ENCODE results near the gene MYD88. TPM values are rescaled to one million over a fixed set of nuclear protein-coding genes. Genes with fewer than 3 reads are reported as not detected.

The MYD88 gene
- total RNA-seq, 2 experiments from 2014 or later = 16.3 to 29.4 TPM

DNA sequence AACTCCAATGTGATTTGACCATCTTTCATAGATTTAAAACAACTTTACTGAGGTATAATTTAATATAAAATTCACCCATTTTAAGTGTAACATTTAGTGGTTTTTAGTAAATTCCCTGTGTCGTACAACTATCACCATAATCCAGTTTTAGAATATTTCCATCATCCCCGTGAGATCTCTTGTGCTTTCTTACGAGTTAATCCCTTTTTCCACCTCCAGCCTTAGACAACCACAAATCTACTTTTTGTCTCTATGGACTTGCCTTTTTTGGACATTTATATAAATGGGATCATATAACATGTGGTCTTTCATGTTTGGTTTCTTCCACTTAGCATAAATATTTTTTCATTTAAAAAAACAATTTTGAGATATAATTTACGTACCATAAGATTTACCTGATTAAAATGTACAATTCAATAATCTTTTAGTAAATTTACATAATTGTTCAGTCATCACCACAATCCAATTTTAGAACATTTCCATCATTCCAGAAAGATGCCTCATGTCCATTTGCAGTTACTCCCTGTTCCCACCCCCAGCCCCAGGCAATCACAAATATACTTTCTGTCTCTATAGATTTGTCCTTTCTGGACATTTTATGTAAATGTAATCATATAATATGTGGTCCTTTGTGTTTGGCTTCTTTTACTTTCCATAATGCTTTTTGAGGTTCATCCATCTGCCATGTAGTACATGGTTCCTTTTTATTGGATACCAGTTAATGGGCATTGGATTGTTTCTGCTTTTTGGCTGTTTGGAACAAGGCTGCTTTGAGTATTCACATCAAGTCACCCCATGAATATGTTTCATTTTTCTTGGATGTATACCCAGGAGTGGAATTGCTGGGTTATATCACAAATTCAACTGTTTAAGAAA lies 29.9 kb downstream of the MYD88 start:
- TF ChIP-seq EZH2phosphoT487 (IDR thresholded peaks at IDR 0.05; ENCODE audit: borderline replicate concordance, low read depth, low read length) = no peak
- TF ChIP-seq, protein P1, sequence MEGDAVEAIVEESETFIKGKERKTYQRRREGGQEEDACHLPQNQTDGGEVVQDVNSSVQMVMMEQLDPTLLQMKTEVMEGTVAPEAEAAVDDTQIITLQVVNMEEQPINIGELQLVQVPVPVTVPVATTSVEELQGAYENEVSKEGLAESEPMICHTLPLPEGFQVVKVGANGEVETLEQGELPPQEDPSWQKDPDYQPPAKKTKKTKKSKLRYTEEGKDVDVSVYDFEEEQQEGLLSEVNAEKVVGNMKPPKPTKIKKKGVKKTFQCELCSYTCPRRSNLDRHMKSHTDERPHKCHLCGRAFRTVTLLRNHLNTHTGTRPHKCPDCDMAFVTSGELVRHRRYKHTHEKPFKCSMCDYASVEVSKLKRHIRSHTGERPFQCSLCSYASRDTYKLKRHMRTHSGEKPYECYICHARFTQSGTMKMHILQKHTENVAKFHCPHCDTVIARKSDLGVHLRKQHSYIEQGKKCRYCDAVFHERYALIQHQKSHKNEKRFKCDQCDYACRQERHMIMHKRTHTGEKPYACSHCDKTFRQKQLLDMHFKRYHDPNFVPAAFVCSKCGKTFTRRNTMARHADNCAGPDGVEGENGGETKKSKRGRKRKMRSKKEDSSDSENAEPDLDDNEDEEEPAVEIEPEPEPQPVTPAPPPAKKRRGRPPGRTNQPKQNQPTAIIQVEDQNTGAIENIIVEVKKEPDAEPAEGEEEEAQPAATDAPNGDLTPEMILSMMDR (conservative IDR thresholded peaks at IDR 0.05; ENCODE audit: low read length) = no peak
- no peaks in the 10 kb centered on the region for H3K9me2 ChIP-seq (ENCODE audit: insufficient read depth, low read length)
- POLR2A ChIA-PET = interaction anchor here (0.7 kb wide), 1 partner anchor 11 kb away, joined by 3 read pairs; no protein-coding TSS in a partner anchor
- peak overlapping the region; percentile 74 for H3K4me2 ChIP-seq (ENCODE audit: low read length)
- no peak overlapping the region for H2AFZ ChIP-seq (ENCODE audit: low read length)
- intact Hi-C loops (cut with micrococcal nuclease; ENCODE audit: unreplicated experiment) = no loop called here
- BruUV-seq (replicated peaks) = TSS peak; percentile 57
- H3K4me3 ChIP-seq (ENCODE audit: low read depth, low read length, poor library complexity, severe bottlenecking) = no peak overlapping the region
- no peak overlapping the region for H3K27ac ChIP-seq (ENCODE audit: low read depth, low read length, poor library complexity, severe bottlenecking)
- H3K4me1 ChIP-seq (ENCODE audit: insufficient read depth, low read length, poor library complexity, severe bottlenecking) = peaks cover 35% of the 10 kb centered on the region
- H4K20me1 ChIP-seq (ENCODE audit: insufficient read depth, low read length) = peaks cover 48% of the 10 kb centered on the region
- peaks cover 79% of the 10 kb centered on the region for H3K79me2 ChIP-seq (ENCODE audit: insufficient read depth, low read depth, low read length)
- H3K9me3 ChIP-seq (ENCODE audit: low read length) = no peaks in the 10 kb centered on the region
- no peak for DNase-seq (ENCODE audit: low spot score)
- peaks cover 4% of the 10 kb centered on the region for H3K36me3 ChIP-seq (ENCODE audit: insufficient read depth, low read length)
- CTCF ChIA-PET (ENCODE audit: unreplicated experiment) = no interaction called here

DNA sequence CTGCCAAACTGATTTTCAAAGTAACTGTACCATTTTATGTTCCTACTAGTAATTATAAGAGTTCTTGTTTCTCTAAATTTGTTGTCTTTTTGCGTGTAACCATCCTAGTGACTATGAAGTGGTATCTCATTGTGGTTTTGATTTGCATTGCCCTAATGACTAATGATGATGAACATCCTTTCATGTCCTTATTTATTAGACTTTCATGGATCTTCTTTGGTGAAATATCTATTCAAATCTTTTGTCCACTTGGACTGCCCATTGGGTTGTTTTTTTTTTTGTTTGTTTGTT lies 30.5 kb downstream of the MYD88 start:
- Histone ChIP-seq H3K36me3 (ENCODE audit: insufficient read depth, low read length) (peaks cover 4% of the 10 kb centered on the region), H3K9me3 (ENCODE audit: low read length) (no peaks in the 10 kb centered on the region), H2AFZ (ENCODE audit: low read length) (no peak overlapping the region), H3K4me3 (ENCODE audit: low read depth, low read length, poor library complexity, severe bottlenecking) (no peak overlapping the region), H3K9me2 (ENCODE audit: insufficient read depth, low read length) (no peaks in the 10 kb centered on the region), H3K27ac (ENCODE audit: low read depth, low read length, poor library complexity, severe bottlenecking) (no peak overlapping the region), H3K4me1 (ENCODE audit: insufficient read depth, low read length, poor library complexity, severe bottlenecking) (peaks cover 39% of the 10 kb centered on the region), H4K20me1 (ENCODE audit: insufficient read depth, low read length) (peaks cover 54% of the 10 kb centered on the region), H3K4me2 (ENCODE audit: low read length) (peak overlapping the region; percentile 74; the same call in 1 of the 2 replicates), H3K79me2 (ENCODE audit: insufficient read depth, low read depth, low read length) (peaks cover 85% of the 10 kb centered on the region)
- no peak for DNase-seq (ENCODE audit: low spot score)
- CTCF ChIA-PET (ENCODE audit: unreplicated experiment) = no interaction called here
- POLR2A ChIA-PET = interaction anchor here (0.7 kb wide), 1 partner anchor 10 kb away, joined by 3 read pairs; no protein-coding TSS in a partner anchor
- BruUV-seq (replicated peaks) = no TSS peak
- no peak for TF ChIP-seq EZH2phosphoT487 (IDR thresholded peaks at IDR 0.05; ENCODE audit: borderline replicate concordance, low read depth, low read length)
- TF ChIP-seq, protein P1 (conservative IDR thresholded peaks at IDR 0.05; ENCODE audit: low read length) = no peak
- intact Hi-C loops (cut with micrococcal nuclease; ENCODE audit: unreplicated experiment) = no loop called here

DNA sequence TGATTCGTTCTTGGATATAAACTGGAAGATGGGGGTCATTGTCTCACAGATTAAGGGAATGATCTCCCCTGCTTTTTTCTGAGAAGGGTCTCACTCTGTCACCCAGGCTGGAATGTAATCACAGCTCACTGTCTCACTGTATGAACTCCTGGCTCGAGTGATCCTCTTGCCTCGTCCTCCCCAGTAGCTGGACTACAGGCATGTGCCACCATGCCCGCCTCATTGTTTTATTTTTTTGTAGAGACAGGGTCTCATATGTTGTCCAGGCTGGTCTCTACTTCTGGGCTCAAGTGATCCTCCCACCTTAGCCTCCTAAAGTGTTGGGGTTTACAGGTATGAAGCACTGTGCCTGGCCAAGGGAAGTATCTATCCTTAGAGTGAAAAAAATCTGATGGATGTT lies 32.3 kb downstream of the MYD88 start:
- TF ChIP-seq EZH2phosphoT487 (IDR thresholded peaks at IDR 0.05; ENCODE audit: borderline replicate concordance, low read depth, low read length) = no peak
- TF ChIP-seq, protein P1 (conservative IDR thresholded peaks at IDR 0.05; ENCODE audit: low read length) = no peak
- H3K4me3 ChIP-seq (ENCODE audit: low read depth, low read length, poor library complexity, severe bottlenecking) = no peak overlapping the region
- H3K9me3 ChIP-seq (ENCODE audit: low read length) = no peaks in the 10 kb centered on the region
- no peaks in the 10 kb centered on the region for H3K9me2 ChIP-seq (ENCODE audit: insufficient read depth, low read length)
- H3K4me1 ChIP-seq (ENCODE audit: insufficient read depth, low read length, poor library complexity, severe bottlenecking) = peaks cover 32% of the 10 kb centered on the region
- peaks cover 54% of the 10 kb centered on the region for H4K20me1 ChIP-seq (ENCODE audit: insufficient read depth, low read length)
- ChIA-PET CTCF (ENCODE audit: unreplicated experiment) (no interaction called here), POLR2A (interaction anchor here (0.6 to 1.3 kb wide), 3 partner anchors 17 to 273 kb away, joined by 3 to 4 read pairs (median 3); partner anchors contain the start of gene ACAA1)
- H3K27ac ChIP-seq (ENCODE audit: low read depth, low read length, poor library complexity, severe bottlenecking) = no peak overlapping the region
- H2AFZ ChIP-seq (ENCODE audit: low read length) = no peak overlapping the region
- DNase-seq (ENCODE audit: low spot score) = no peak
- no TSS peak for BruUV-seq (replicated peaks)
- peaks cover 4% of the 10 kb centered on the region for H3K36me3 ChIP-seq (ENCODE audit: insufficient read depth, low read length)
- peaks cover 99% of the 10 kb centered on the region for H3K79me2 ChIP-seq (ENCODE audit: insufficient read depth, low read depth, low read length)
- H3K4me2 ChIP-seq (ENCODE audit: low read length) = no peak overlapping the region
- intact Hi-C loops (cut with micrococcal nuclease; ENCODE audit: unreplicated experiment) = no loop called here
